SU-DHL-6 (cell line): Measurements from ENCODE around the gene SETD5.

ENCODE experiments used
- EZH2phosphoT487 ChIP-seq: fragments of 200-600 bp; sonication (generic), shearing (Covaris generic); conservative IDR thresholded peaks from 2 replicates; pipeline ENCODE4 v1.6.1; 2018; ENCODE audit warnings: mild to moderate bottlenecking, antibody characterized with exemption, low read length, moderate library complexity, mixed read lengths
- TF ChIP-seq, protein P1 (sequence below): fragments of 200-600 bp; sonication (generic); IDR thresholded peaks from one replicate; pipeline ENCODE4 v1.5.1; 2017; ENCODE audit warnings: antibody characterized with exemption, mild to moderate bottlenecking, low read length, moderate library complexity; ENCODE audit not compliant: insufficient read depth, poor library complexity, severe bottlenecking

DNA sequence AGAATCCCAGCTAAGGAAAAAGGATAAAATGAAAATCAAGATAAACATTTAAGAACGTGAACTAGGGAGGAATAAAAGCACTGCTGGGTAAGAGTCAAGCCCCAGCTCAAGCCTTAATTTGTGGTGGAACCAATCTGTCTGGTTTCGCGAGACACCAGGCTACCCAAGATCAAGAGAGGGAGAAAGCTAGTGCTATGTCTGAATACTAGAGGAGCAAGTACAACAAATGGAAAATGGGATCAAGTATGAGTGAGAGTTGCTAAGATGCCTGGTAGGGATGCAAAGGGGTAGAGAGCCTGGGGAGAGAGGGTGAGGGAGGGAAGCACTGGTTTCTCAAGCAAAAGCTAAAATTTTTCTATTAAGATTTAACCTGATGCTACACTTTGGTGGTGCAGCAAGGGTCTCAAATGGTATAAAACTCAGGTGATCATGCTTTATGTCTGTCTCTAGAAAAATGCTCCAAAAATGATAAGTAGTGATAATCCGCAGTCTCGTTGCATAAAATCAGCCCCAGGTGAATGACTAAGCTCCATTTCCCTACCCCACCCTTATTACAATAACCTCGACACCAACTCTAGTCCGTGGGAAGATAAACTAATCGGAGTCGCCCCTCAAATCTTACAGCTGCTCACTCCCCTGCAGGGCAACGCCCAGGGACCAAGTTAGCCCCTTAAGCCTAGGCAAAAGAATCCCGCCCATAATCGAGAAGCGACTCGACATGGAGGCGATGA lies 1.7 kb upstream of the SETD5 start:
- TF ChIP-seq, protein P1, sequence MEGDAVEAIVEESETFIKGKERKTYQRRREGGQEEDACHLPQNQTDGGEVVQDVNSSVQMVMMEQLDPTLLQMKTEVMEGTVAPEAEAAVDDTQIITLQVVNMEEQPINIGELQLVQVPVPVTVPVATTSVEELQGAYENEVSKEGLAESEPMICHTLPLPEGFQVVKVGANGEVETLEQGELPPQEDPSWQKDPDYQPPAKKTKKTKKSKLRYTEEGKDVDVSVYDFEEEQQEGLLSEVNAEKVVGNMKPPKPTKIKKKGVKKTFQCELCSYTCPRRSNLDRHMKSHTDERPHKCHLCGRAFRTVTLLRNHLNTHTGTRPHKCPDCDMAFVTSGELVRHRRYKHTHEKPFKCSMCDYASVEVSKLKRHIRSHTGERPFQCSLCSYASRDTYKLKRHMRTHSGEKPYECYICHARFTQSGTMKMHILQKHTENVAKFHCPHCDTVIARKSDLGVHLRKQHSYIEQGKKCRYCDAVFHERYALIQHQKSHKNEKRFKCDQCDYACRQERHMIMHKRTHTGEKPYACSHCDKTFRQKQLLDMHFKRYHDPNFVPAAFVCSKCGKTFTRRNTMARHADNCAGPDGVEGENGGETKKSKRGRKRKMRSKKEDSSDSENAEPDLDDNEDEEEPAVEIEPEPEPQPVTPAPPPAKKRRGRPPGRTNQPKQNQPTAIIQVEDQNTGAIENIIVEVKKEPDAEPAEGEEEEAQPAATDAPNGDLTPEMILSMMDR = no peak
- TF ChIP-seq EZH2phosphoT487 = no peak
